WTC11 (cell line): ENCODE results near the gene GINS1.
A peak's percentile ranks its signal among the peaks of the same experiment; 100 is the strongest.

Source experiments
- ETV6 ChIP-seq: sonication (generic); formaldehyde crosslinking; IDR thresholded peaks from 2 replicates; pipeline ENCODE4 v1.8.1; 2022; ENCODE audit warnings: mild to moderate bottlenecking, missing genetic modification reagents
- NFYB ChIP-seq: sonication (generic); formaldehyde crosslinking; conservative IDR thresholded peaks from 2 replicates; pipeline ENCODE4 v1.8.0; 2022; ENCODE audit warnings: low read depth, missing genetic modification reagents
- TEAD1 ChIP-seq: sonication (generic); formaldehyde crosslinking; IDR thresholded peaks from 2 replicates; pipeline ENCODE4 v1.8.0; 2022; ENCODE audit warnings: mild to moderate bottlenecking, missing genetic modification reagents
- TP53 ChIP-seq: sonication (generic); formaldehyde crosslinking; IDR thresholded peaks from 2 replicates; pipeline ENCODE4 v1.8.1; 2023; ENCODE audit warnings: mild to moderate bottlenecking, missing genetic modification reagents
- ZNF138 ChIP-seq: sonication (generic); formaldehyde crosslinking; conservative IDR thresholded peaks from 2 replicates; pipeline ENCODE4 v1.8.1; 2022; ENCODE audit warnings: mild to moderate bottlenecking, moderate library complexity, missing genetic modification reagents
- ZNF232 ChIP-seq: sonication (generic); formaldehyde crosslinking; IDR thresholded peaks from 2 replicates; pipeline ENCODE4 v1.8.0; 2022; ENCODE audit warnings: mild to moderate bottlenecking, missing genetic modification reagents
- TF ChIP-seq, protein P1 (sequence below): fragments of 200-600 bp; IDR thresholded peaks from 2 replicates; pipeline ENCODE4 v1.8.0; 2022; ENCODE audit warnings: antibody characterized with exemption
- TF ChIP-seq, protein P2 (sequence below): sonication (generic); formaldehyde crosslinking; IDR thresholded peaks from 2 replicates; pipeline ENCODE4 v1.8.1; 2022; ENCODE audit warnings: missing genetic modification reagents, borderline replicate concordance

DNA sequence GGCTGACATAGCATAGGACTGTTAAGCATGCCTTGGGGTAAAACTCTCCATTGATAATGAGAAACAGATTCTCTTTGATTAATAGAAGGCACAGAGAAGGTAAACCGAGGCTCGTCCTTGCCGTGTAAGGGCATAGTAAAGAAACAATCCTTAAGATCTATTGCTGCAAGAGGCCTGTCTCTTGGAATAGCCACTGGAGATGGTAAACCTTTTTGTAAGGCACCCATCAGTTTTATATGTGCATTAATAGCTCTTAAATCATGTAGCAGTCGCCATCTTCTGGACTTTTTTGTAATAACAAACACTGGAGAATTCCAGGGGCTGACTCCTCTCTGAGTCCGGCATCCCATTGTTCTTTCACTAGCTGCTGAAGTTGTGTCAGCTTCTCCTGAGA lies 8.4 kb upstream of the GINS1 start:
- TF ChIP-seq ZNF138 (CRISPR knock-in tag), result no peak
- TF ChIP-seq, protein P1, sequence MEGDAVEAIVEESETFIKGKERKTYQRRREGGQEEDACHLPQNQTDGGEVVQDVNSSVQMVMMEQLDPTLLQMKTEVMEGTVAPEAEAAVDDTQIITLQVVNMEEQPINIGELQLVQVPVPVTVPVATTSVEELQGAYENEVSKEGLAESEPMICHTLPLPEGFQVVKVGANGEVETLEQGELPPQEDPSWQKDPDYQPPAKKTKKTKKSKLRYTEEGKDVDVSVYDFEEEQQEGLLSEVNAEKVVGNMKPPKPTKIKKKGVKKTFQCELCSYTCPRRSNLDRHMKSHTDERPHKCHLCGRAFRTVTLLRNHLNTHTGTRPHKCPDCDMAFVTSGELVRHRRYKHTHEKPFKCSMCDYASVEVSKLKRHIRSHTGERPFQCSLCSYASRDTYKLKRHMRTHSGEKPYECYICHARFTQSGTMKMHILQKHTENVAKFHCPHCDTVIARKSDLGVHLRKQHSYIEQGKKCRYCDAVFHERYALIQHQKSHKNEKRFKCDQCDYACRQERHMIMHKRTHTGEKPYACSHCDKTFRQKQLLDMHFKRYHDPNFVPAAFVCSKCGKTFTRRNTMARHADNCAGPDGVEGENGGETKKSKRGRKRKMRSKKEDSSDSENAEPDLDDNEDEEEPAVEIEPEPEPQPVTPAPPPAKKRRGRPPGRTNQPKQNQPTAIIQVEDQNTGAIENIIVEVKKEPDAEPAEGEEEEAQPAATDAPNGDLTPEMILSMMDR, result 0 out of 2 replicates have a peak, but pooled peaks have one; percentile 19
- TF ChIP-seq TP53 (CRISPR knock-in tag), result no peak
- TF ChIP-seq ZNF232 (CRISPR knock-in tag), result no peak
- TF ChIP-seq NFYB (CRISPR knock-in tag), result no peak
- TF ChIP-seq, protein P2, sequence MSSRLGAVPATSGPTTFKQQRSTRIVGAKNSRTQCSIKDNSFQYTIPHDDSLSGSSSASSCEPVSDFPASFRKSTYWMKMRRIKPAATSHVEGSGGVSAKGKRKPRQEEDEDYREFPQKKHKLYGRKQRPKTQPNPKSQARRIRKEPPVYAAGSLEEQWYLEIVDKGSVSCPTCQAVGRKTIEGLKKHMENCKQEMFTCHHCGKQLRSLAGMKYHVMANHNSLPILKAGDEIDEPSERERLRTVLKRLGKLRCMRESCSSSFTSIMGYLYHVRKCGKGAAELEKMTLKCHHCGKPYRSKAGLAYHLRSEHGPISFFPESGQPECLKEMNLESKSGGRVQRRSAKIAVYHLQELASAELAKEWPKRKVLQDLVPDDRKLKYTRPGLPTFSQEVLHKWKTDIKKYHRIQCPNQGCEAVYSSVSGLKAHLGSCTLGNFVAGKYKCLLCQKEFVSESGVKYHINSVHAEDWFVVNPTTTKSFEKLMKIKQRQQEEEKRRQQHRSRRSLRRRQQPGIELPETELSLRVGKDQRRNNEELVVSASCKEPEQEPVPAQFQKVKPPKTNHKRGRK (CRISPR knock-in tag), result no peak
- TF ChIP-seq ETV6 (CRISPR knock-in tag), result no peak
- no peak for TF ChIP-seq TEAD1
